Esophagus squamous epithelium (tissue), 4 donors: ENCODE data around the gene SLFNL1.

Source experiments
- CTCF ChIP-seq, 6 experiments: fragments of 450-650 bp in 4 of 6; fragments of 200-600 bp in 2 of 6; sonication (generic) in 2 of 6; IDR thresholded peaks; one replicate each; pipeline ENCODE4 v1.5.1; 2016 to 2019; ENCODE audit warnings: antibody characterized with exemption in 6 of 6, mild to moderate bottlenecking in 4 of 6, moderate library complexity in 4 of 6
- POLR2A ChIP-seq, 4 donors: fragments of 450-650 bp; IDR thresholded peaks; one replicate each; pipeline ENCODE4 v1.6.1; 2017; ENCODE audit warnings: antibody characterized with exemption in 4 of 4, mild to moderate bottlenecking in 4 of 4, moderate library complexity in 3 of 4

- TF ChIP-seq CTCF (IDR thresholded peaks at IDR 0.05): no peak
- no peak for TF ChIP-seq POLR2A (IDR thresholded peaks at IDR 0.05)
Observed at GRCh38 chr1:40982721-40983120, 38.8 kb downstream of the SLFNL1 start.
